Parathyroid adenoma (tissue), 2 donors: ENCODE data around the gene SLC9B1.
"Not testable (repeated sequence)": the region's sequence is repeated elsewhere in the genome, so short reads cannot be mapped to it uniquely, and the experiment has no call there.

Experiments used
- H2AFZ ChIP-seq: fragments of 300-600 bp; sonication (generic); one replicate; pipeline ENCODE4 v1.7.0; 2017; ENCODE audit warnings: antibody characterized with exemption, mild to moderate bottlenecking
- H3K27ac ChIP-seq: fragments of 300-600 bp; sonication (generic); one replicate; pipeline ENCODE4 v1.7.0; 2017
- H3K27me3 ChIP-seq: fragments of 300-600 bp; sonication (generic); one replicate; pipeline ENCODE4 v1.7.0; 2017; ENCODE audit warnings: low read length; ENCODE audit not compliant: control insufficient read depth, insufficient read depth
- H3K36me3 ChIP-seq: fragments of 300-600 bp; sonication (generic); one replicate; pipeline ENCODE4 v1.7.0; 2017; ENCODE audit warnings: low read length; ENCODE audit not compliant: control insufficient read depth, insufficient read depth
- H3K4me1 ChIP-seq: fragments of 300-600 bp; sonication (generic); one replicate; pipeline ENCODE4 v1.7.0; 2017; ENCODE audit warnings: control low read depth
- H3K4me2 ChIP-seq: fragments of 300-600 bp; sonication (generic); one replicate; pipeline ENCODE4 v1.7.0; 2017; ENCODE audit warnings: low read length
- H3K4me3 ChIP-seq: fragments of 300-600 bp; sonication (generic); one replicate; pipeline ENCODE4 v1.7.0; 2017; ENCODE audit warnings: low read depth, low read length
- H3K79me2 ChIP-seq: fragments of 300-600 bp; sonication (generic); one replicate; pipeline ENCODE4 v1.7.0; 2017; ENCODE audit warnings: control low read depth
- H3K9ac ChIP-seq: fragments of 300-600 bp; sonication (generic); one replicate; pipeline ENCODE4 v1.7.0; 2017; ENCODE audit warnings: mild to moderate bottlenecking
- H3K9me3 ChIP-seq: fragments of 300-600 bp; sonication (generic); one replicate; pipeline ENCODE4 v1.7.0; 2017; ENCODE audit warnings: low read length; ENCODE audit not compliant: control insufficient read depth
- TF ChIP-seq, protein P1 (sequence below): fragments of 300-600 bp; sonication (generic); IDR thresholded peaks from one replicate; pipeline ENCODE4 v1.7.0; 2017; ENCODE audit warnings: antibody characterized with exemption, mild to moderate bottlenecking
- donor health status: primary hyperparathyroidism.

Gene SLC9B1

DNA sequence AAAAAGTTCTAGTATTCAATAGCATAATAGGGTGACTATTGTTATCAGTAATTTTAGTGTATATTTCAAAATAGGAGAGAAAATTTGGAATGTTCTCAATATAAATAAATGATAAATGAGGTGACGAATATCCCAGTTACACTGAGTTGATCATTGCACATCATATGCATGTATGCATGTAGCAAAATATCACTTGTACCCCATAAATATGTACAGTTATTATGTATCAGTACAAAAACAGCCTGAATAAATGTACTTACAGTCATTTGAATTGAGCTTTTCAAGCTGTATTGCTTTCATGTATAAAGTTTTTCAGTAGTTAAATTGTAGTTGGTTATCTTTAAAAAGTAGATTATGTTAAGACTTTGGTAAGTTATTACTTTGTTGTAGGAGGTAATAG is 138.2 kb downstream of the SLC9B1 start:
- Histone ChIP-seq H3K4me2 (no peak overlapping the region), H3K27me3 (no peaks in the 10 kb centered on the region), H3K9ac (no peak overlapping the region), H3K79me2 (peaks cover 11% of the 10 kb centered on the region), H3K4me3 (no peak overlapping the region), H3K9me3 (no peaks in the 10 kb centered on the region), H2AFZ (no peak overlapping the region), H3K36me3 (no peaks in the 10 kb centered on the region), H3K4me1 (no peaks in the 10 kb centered on the region), H3K27ac (no peak overlapping the region)
- TF ChIP-seq, protein P1, sequence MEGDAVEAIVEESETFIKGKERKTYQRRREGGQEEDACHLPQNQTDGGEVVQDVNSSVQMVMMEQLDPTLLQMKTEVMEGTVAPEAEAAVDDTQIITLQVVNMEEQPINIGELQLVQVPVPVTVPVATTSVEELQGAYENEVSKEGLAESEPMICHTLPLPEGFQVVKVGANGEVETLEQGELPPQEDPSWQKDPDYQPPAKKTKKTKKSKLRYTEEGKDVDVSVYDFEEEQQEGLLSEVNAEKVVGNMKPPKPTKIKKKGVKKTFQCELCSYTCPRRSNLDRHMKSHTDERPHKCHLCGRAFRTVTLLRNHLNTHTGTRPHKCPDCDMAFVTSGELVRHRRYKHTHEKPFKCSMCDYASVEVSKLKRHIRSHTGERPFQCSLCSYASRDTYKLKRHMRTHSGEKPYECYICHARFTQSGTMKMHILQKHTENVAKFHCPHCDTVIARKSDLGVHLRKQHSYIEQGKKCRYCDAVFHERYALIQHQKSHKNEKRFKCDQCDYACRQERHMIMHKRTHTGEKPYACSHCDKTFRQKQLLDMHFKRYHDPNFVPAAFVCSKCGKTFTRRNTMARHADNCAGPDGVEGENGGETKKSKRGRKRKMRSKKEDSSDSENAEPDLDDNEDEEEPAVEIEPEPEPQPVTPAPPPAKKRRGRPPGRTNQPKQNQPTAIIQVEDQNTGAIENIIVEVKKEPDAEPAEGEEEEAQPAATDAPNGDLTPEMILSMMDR: no peak

DNA sequence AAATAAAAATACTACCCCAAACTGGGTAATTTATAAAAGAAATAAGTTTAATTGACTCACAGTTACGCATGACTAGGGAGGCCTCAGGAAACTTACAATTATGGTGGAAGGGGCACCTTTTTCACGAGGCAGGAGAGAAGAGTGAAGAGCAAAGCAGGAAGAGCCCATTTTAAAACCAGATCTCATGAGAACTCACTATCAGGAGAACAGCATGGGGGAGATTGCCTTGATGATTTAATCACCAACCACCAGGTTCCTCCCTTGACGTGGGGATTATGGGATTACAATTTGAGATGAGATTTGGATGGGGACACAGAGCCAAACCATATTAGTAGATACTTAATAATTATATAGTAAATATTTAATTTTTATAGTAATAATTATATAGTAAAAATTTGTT is 140.6 kb downstream of the SLC9B1 start:
- H2AFZ ChIP-seq: no peak overlapping the region
- no peaks in the 10 kb centered on the region for H3K9me3 ChIP-seq
- H3K27me3 ChIP-seq: no peaks in the 10 kb centered on the region
- no peaks in the 10 kb centered on the region for H3K36me3 ChIP-seq
- H3K79me2 ChIP-seq: peaks cover 11% of the 10 kb centered on the region
- H3K4me1 ChIP-seq: no peaks in the 10 kb centered on the region
- no peak overlapping the region for H3K27ac ChIP-seq
- H3K9ac ChIP-seq: no peak overlapping the region
- H3K4me2 ChIP-seq: no peak overlapping the region
- TF ChIP-seq, protein P1: no peak
- H3K4me3 ChIP-seq: no peak overlapping the region

DNA sequence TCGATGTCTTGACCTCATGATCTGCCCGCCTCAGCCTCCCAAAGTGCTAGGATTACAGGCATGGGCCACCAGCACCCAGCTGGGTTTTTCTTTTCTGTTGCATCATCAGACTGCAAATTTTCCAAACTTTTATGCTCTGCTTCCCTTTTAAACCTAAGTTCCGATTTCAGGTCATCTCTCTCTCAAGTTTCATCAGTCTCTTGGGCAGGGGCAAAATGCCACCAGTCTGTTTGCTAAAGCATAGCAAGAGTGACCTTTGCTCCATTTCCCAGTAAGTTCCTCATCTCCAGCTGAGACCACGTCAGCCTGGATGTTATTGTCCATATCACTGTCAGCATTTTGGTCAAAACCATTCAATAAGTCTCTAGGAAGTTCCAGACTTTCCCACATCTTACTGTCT is 141.2 kb downstream of the SLC9B1 start:
- H3K4me2 ChIP-seq, H3K9ac ChIP-seq, H3K36me3 ChIP-seq, H2AFZ ChIP-seq, H3K27ac ChIP-seq, H3K4me1 ChIP-seq, H3K4me3 ChIP-seq, H3K27me3 ChIP-seq, H3K9me3 ChIP-seq: not testable (repeated sequence)
- peaks cover 11% of the 10 kb centered on the region for H3K79me2 ChIP-seq

DNA sequence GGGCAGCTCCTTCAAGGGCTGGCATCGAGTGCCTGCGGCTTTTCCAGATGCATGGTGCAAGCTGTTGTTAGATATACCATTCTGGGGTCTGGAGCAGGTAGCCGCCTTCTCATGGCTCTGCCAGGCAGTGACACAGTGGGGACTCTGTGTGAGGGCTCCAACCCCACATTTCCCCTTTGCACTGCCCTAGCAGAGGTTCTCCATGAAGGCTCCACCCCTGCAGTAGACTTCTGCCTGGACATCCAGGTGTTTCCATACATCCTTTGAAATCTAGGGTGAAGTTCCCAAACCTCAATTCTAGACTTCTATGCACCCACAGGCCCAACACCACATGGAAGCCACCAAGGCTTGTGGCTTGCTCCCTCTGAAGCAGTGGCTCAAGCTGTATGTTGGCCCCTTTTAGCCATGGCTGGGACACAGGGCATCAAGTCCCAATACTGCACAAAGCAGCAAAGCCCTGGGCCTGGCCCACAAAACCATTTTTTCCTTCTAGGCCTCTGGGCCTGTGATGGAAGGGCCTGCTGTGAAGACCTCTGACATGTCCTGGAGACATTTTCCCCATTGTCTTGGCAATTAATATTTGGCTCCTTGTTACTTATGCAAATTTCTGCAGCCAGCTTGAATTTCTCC is 141.9 kb downstream of the SLC9B1 start:
- H3K9ac ChIP-seq, H3K36me3 ChIP-seq, H3K4me2 ChIP-seq, H3K27ac ChIP-seq, H2AFZ ChIP-seq, H3K4me3 ChIP-seq, H3K27me3 ChIP-seq, H3K4me1 ChIP-seq, H3K9me3 ChIP-seq: not testable (repeated sequence)
- H3K79me2 ChIP-seq: peaks cover 11% of the 10 kb centered on the region

DNA sequence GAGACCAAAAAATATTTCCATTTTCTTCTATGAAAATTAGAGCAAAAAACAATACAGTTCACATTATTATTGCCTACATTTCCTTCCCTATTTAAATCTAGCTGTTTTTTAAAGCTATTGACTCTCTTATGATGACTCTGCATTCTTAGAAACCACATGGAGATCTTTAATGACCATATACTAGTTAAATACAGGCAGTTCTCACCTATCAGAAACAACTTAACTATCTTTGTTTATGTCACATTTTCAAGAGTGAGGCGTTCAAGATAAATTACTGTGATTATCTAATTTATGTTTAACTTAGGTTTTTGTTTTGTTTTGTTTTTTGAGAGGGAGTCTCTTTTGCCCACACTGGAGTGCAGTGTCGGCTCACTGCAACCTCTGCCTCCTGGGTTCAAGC is 147.7 kb downstream of the SLC9B1 start:
- H3K27ac ChIP-seq: no peak overlapping the region

More for the DNA sequence above, 147.7 kb downstream of the SLC9B1 start:
- no peak overlapping the region for H3K4me2 ChIP-seq
- H3K9ac ChIP-seq: no peak overlapping the region
- no peaks in the 10 kb centered on the region for H3K4me1 ChIP-seq
- no peaks in the 10 kb centered on the region for H3K27me3 ChIP-seq
- H3K79me2 ChIP-seq: peaks cover 3% of the 10 kb centered on the region
- no peak overlapping the region for H3K4me3 ChIP-seq
- TF ChIP-seq, protein P1: no peak
- H2AFZ ChIP-seq: no peak overlapping the region
- H3K36me3 ChIP-seq: no peaks in the 10 kb centered on the region
- H3K9me3 ChIP-seq: no peaks in the 10 kb centered on the region
